Uterus (tissue), 4 donors: ENCODE results near the gene SFXN1. TPM values are rescaled to one million over a fixed set of nuclear protein-coding genes. Genes with fewer than 3 reads are reported as not detected.
A peak's percentile ranks its signal among the peaks of the same experiment; 100 is the strongest.

ENCODE experiments used
- DNase-seq, 2 donors: peaks; one replicate each; pipeline ENCODE4 v3.0.0-alpha.2; 2019 to 2020
- H3K27ac ChIP-seq, 2 donors: fragments of 200-600 bp; sonication (generic); 1 replicate in 1 of 2; 2 replicates in 1 of 2; pipeline ENCODE4 v1.5.1; 2016 to 2018
- H3K27me3 ChIP-seq, 2 donors: fragments of 200-600 bp; sonication (generic); one replicate each; pipeline ENCODE4 v1.5.1; 2018 to 2019; ENCODE audit warnings: control low read depth in 1 of 2
- H3K36me3 ChIP-seq, 2 donors: fragments of 200-600 bp; sonication (generic); one replicate each; pipeline ENCODE4 v1.5.1; 2019; ENCODE audit warnings: control low read depth in 1 of 2
- H3K4me1 ChIP-seq, 2 donors: fragments of 200-600 bp; sonication (generic); one replicate each; pipeline ENCODE4 v1.5.1; 2018 to 2019; ENCODE audit warnings: control low read depth in 1 of 2
- H3K4me3 ChIP-seq, 2 donors: fragments of 200-600 bp; sonication (generic); 1 replicate in 1 of 2; 2 replicates in 1 of 2; pipeline ENCODE4 v1.5.1; 2018 to 2019; ENCODE audit warnings: mild to moderate bottlenecking in 1 of 2
- H3K9me3 ChIP-seq, 2 donors: fragments of 200-600 bp; sonication (generic); one replicate each; pipeline ENCODE4 v1.5.1; 2019; ENCODE audit warnings: control low read depth in 1 of 2
- CTCF ChIP-seq, 4 experiments: fragments of 200-600 bp in 2 of 4; fragments of 450-650 bp in 2 of 4; sonication (generic) in 2 of 4; IDR thresholded peaks; one replicate each; pipeline ENCODE4 v1.5.1; 2016 to 2019; ENCODE audit warnings: antibody characterized with exemption in 4 of 4, mild to moderate bottlenecking in 2 of 4, moderate library complexity in 1 of 4
- POLR2A ChIP-seq, 2 donors: fragments of 450-650 bp; IDR thresholded peaks; one replicate each; pipeline ENCODE4 v1.6.1; 2016; ENCODE audit warnings: antibody characterized with exemption in 2 of 2, mild to moderate bottlenecking in 1 of 2, moderate library complexity in 1 of 2
- intact Hi-C: fragments of 100-400 bp; cut with DNase I; formaldehyde crosslinking; loops from one replicate; pipeline ENCODE4 v1.15.1; 2023; ENCODE audit warnings: low total_unique reads
- total RNA-seq, 4 donors: library from RNA; depleted of rRNA in 3 of 4; stranded (reverse); fragments of >200 nt in 3 of 4; gene quantifications; one replicate each; pipeline versions ENCODE4 v1.1.0 to v1.2.4, GENCODE V29; 2014 to 2023
- donor health status: DM: yes; HTN: yes; CAD: no.

SFXN1 gene
- total RNA-seq, 4 donors from 2014 or later, result 4.9 to 63.5 (median 42.3) TPM

GRCh38 chr5:175466700-175467318 lies 11.6 kb upstream of the SFXN1 start:
- peak; percentile 48 to 53 for DNase-seq

GRCh38 chr5:175467983-175468690 lies 10.2 kb upstream of the SFXN1 start:
- Histone ChIP-seq H3K9me3 (no peaks in the 10 kb centered on the region), H3K4me3 (no peak overlapping the region), H3K27ac (no peak overlapping the region), H3K27me3 (no peaks in the 10 kb centered on the region), H3K4me1 (no peaks in the 10 kb centered on the region), H3K36me3 (no peaks in the 10 kb centered on the region)
- DNase-seq, result no peak
- intact Hi-C loops, result no loop called here
- TF ChIP-seq POLR2A (IDR thresholded peaks at IDR 0.05) (no peak), CTCF (IDR thresholded peaks at IDR 0.05) (no peak)

More at GRCh38 chr5:175466700-175467318, 11.6 kb upstream of the SFXN1 start:
- intact Hi-C loops, result no loop called here
- H3K4me1 ChIP-seq, result no peaks in the 10 kb centered on the region
- H3K36me3 ChIP-seq, result no peaks in the 10 kb centered on the region
- H3K27ac ChIP-seq, result no peak overlapping the region
- no peaks in the 10 kb centered on the region for H3K27me3 ChIP-seq
- no peaks in the 10 kb centered on the region for H3K9me3 ChIP-seq
- TF ChIP-seq CTCF (IDR thresholded peaks at IDR 0.05), result no peak
- TF ChIP-seq POLR2A (IDR thresholded peaks at IDR 0.05), result no peak
- H3K4me3 ChIP-seq, result no peak overlapping the region

- TF ChIP-seq POLR2A (IDR thresholded peaks at IDR 0.05) (no peak), CTCF (IDR thresholded peaks at IDR 0.05) (no peak)
- intact Hi-C loops, result no loop called here
- H3K27ac ChIP-seq, result no peak overlapping the region
- H3K4me1 ChIP-seq, result no peaks in the 10 kb centered on the region
- H3K9me3 ChIP-seq, result no peaks in the 10 kb centered on the region
- no peaks in the 10 kb centered on the region for H3K27me3 ChIP-seq
- H3K36me3 ChIP-seq, result no peaks in the 10 kb centered on the region
- H3K4me3 ChIP-seq, result no peak overlapping the region
- DNase-seq, result no peak
These were observed 9.5 kb upstream of the SFXN1 start for GRCh38 chr5:175468892-175469291.

GRCh38 chr5:175469916-175470315 lies 8.4 kb upstream of the SFXN1 start:
- Histone ChIP-seq H3K9me3 (no peaks in the 10 kb centered on the region), H3K4me3 (no peak overlapping the region), H3K4me1 (no peaks in the 10 kb centered on the region), H3K27ac (no peak overlapping the region), H3K27me3 (no peaks in the 10 kb centered on the region), H3K36me3 (no peaks in the 10 kb centered on the region)
- intact Hi-C loops, result no loop called here
- TF ChIP-seq POLR2A (IDR thresholded peaks at IDR 0.05) (no peak), CTCF (IDR thresholded peaks at IDR 0.05) (no peak)
- no peak for DNase-seq

GRCh38 chr5:175470781-175471180 lies 7.6 kb upstream of the SFXN1 start:
- Histone ChIP-seq H3K27me3 (no peaks in the 10 kb centered on the region), H3K9me3 (no peaks in the 10 kb centered on the region), H3K4me1 (no peaks in the 10 kb centered on the region), H3K36me3 (no peaks in the 10 kb centered on the region), H3K4me3 (no peak overlapping the region), H3K27ac (no peak overlapping the region)
- TF ChIP-seq CTCF (IDR thresholded peaks at IDR 0.05) (no peak), POLR2A (IDR thresholded peaks at IDR 0.05) (no peak)
- no peak for DNase-seq
- intact Hi-C loops, result no loop called here
